Skeletal muscle satellite cell (primary cell): ENCODE results near the gene CLEC4M.

Source experiments
- H3K27me3 ChIP-seq: 2 replicates; pipeline ENCODE4 v1.7.0; 2013; ENCODE audit warnings: low read length; ENCODE audit not compliant: control insufficient read depth, insufficient read depth
- H3K36me3 ChIP-seq: 2 replicates; pipeline ENCODE4 v1.7.0; 2013; ENCODE audit warnings: mild to moderate bottlenecking, control low read depth, low read length; ENCODE audit not compliant: insufficient read depth
- H3K4me1 ChIP-seq: 2 replicates; pipeline ENCODE4 v1.7.0; 2013; ENCODE audit warnings: low read length; ENCODE audit not compliant: control insufficient read depth, insufficient read depth
- H3K4me2 ChIP-seq: 2 replicates; pipeline ENCODE4 v1.7.0; 2013; ENCODE audit warnings: mild to moderate bottlenecking, low read length
- H3K4me3 ChIP-seq: 2 replicates; pipeline ENCODE4 v1.7.0; 2013; ENCODE audit warnings: low read length
- H3K9ac ChIP-seq: 2 replicates; pipeline ENCODE4 v1.7.0; 2013; ENCODE audit warnings: mild to moderate bottlenecking, low read depth, low read length, moderate library complexity
- H3K9me3 ChIP-seq: replicated peaks from 2 replicates; pipeline ENCODE4 v1.7.0; 2013; ENCODE audit warnings: mild to moderate bottlenecking, control low read depth, low read length

The CLEC4M gene

GRCh38 chr19:7731615-7732014, 31.4 kb upstream of the CLEC4M start:
- no peak overlapping the region for H3K9ac ChIP-seq
- no peaks in the 10 kb centered on the region for H3K9me3 ChIP-seq
- no peaks in the 10 kb centered on the region for H3K4me1 ChIP-seq
- no peak overlapping the region for H3K4me3 ChIP-seq
- no peak overlapping the region for H3K4me2 ChIP-seq
- H3K27me3 ChIP-seq = peaks cover 57% of the 10 kb centered on the region
- H3K36me3 ChIP-seq = no peaks in the 10 kb centered on the region

GRCh38 chr19:7732045-7732444, 31.0 kb upstream of the CLEC4M start, which contains the start of gene CLEC4G:
Gene CLEC4G, minus strand, starts transcription at chr19:7732110. Its CDS starts 8 bp downstream, at chr19:7732102.
- Histone ChIP-seq H3K4me2 (no peak within 1 kb of the TSS), H3K9me3 (no peaks in the 10 kb centered on the region), H3K9ac (no peak within 1 kb of the TSS), H3K36me3 (no peaks in the 10 kb centered on the region), H3K4me1 (no peaks in the 10 kb centered on the region), H3K27me3 (peaks cover 57% of the 10 kb centered on the region), H3K4me3 (no peak within 1 kb of the TSS)

- Histone ChIP-seq H3K9ac (no peak overlapping the region), H3K9me3 (no peaks in the 10 kb centered on the region), H3K4me2 (no peak overlapping the region), H3K27me3 (peaks cover 46% of the 10 kb centered on the region), H3K36me3 (no peaks in the 10 kb centered on the region), H3K4me1 (no peaks in the 10 kb centered on the region), H3K4me3 (no peak overlapping the region)
Observed at GRCh38 chr19:7733376-7733775, 29.7 kb upstream of the CLEC4M start.

GRCh38 chr19:7734220-7735203, 28.5 kb upstream of the CLEC4M start:
- Histone ChIP-seq H3K27me3 (peaks cover 35% of the 10 kb centered on the region), H3K4me1 (no peaks in the 10 kb centered on the region), H3K4me3 (no peak overlapping the region), H3K9me3 (no peaks in the 10 kb centered on the region), H3K9ac (no peak overlapping the region), H3K36me3 (no peaks in the 10 kb centered on the region), H3K4me2 (no peak overlapping the region)

- Histone ChIP-seq H3K4me1 (no peaks in the 10 kb centered on the region), H3K4me3 (no peak overlapping the region)
Observed at GRCh38 chr19:7736148-7736547, 26.9 kb upstream of the CLEC4M start.

GRCh38 chr19:7737215-7737614, 25.8 kb upstream of the CLEC4M start:
- Histone ChIP-seq H3K4me3 (no peak overlapping the region), H3K4me2 (no peak overlapping the region), H3K36me3 (no peaks in the 10 kb centered on the region), H3K4me1 (no peaks in the 10 kb centered on the region), H3K9me3 (no peaks in the 10 kb centered on the region), H3K9ac (no peak overlapping the region), H3K27me3 (peaks cover 15% of the 10 kb centered on the region)

More at GRCh38 chr19:7736148-7736547, 26.9 kb upstream of the CLEC4M start:
- Histone ChIP-seq H3K27me3 (peaks cover 24% of the 10 kb centered on the region), H3K36me3 (no peaks in the 10 kb centered on the region), H3K9ac (no peak overlapping the region), H3K9me3 (no peaks in the 10 kb centered on the region), H3K4me2 (no peak overlapping the region)

- Histone ChIP-seq H3K27me3 (peaks cover 13% of the 10 kb centered on the region), H3K4me3 (no peak overlapping the region), H3K4me2 (no peak overlapping the region), H3K9ac (no peak overlapping the region), H3K36me3 (no peaks in the 10 kb centered on the region), H3K9me3 (no peaks in the 10 kb centered on the region), H3K4me1 (no peaks in the 10 kb centered on the region)
Observed at GRCh38 chr19:7738023-7738422, 25.0 kb upstream of the CLEC4M start.

- H3K9me3 ChIP-seq = no peaks in the 10 kb centered on the region
- no peak overlapping the region for H3K9ac ChIP-seq
- H3K27me3 ChIP-seq = peaks cover 13% of the 10 kb centered on the region
- H3K4me1 ChIP-seq = no peaks in the 10 kb centered on the region
- no peaks in the 10 kb centered on the region for H3K36me3 ChIP-seq
- H3K4me2 ChIP-seq = no peak overlapping the region
- H3K4me3 ChIP-seq = no peak overlapping the region
Observed at GRCh38 chr19:7739211-7739755, 23.8 kb upstream of the CLEC4M start.

GRCh38 chr19:7739801-7740681, 23.0 kb upstream of the CLEC4M start:
- Histone ChIP-seq H3K36me3 (no peaks in the 10 kb centered on the region), H3K27me3 (peaks cover 12% of the 10 kb centered on the region), H3K4me1 (no peaks in the 10 kb centered on the region), H3K4me2 (no peak overlapping the region), H3K9me3 (no peaks in the 10 kb centered on the region), H3K9ac (no peak overlapping the region), H3K4me3 (no peak overlapping the region)

- no peaks in the 10 kb centered on the region for H3K4me1 ChIP-seq
- no peaks in the 10 kb centered on the region for H3K9me3 ChIP-seq
- peaks cover 11% of the 10 kb centered on the region for H3K27me3 ChIP-seq
- no peak overlapping the region for H3K4me3 ChIP-seq
- no peak overlapping the region for H3K4me2 ChIP-seq
- H3K9ac ChIP-seq = no peak overlapping the region
- no peaks in the 10 kb centered on the region for H3K36me3 ChIP-seq
Observed at GRCh38 chr19:7740682-7741054, 22.4 kb upstream of the CLEC4M start.

- Histone ChIP-seq H3K9me3 (no peaks in the 10 kb centered on the region), H3K36me3 (no peaks in the 10 kb centered on the region), H3K4me3 (no peak overlapping the region), H3K27me3 (peaks cover 7% of the 10 kb centered on the region), H3K9ac (no peak overlapping the region), H3K4me1 (no peaks in the 10 kb centered on the region), H3K4me2 (no peak overlapping the region)
Observed at GRCh38 chr19:7742575-7742974, 20.5 kb upstream of the CLEC4M start.
